Glutamatergic neuron (in vitro differentiated cells): ENCODE results near the gene ASPHD1. TPM values are rescaled to one million over a fixed set of nuclear protein-coding genes. Genes with fewer than 3 reads are reported as not detected.
A peak's percentile ranks its signal among the peaks of the same experiment; 100 is the strongest.

Experiments
- DNase-seq: peaks from one replicate; pipeline ENCODE4 v3.0.0; 2022
- H3K27ac Mint-ChIP-seq: one replicate; pipeline ENCODE4 v1.8.0; 2020; ENCODE audit warnings: mild to moderate bottlenecking, mixed read lengths, inconsistent platforms; ENCODE audit not compliant: unreplicated experiment
- H3K27me3 Mint-ChIP-seq: one replicate; pipeline ENCODE4 v1.8.0; 2020; ENCODE audit warnings: mild to moderate bottlenecking, moderate library complexity, mixed read lengths, inconsistent platforms; ENCODE audit not compliant: unreplicated experiment
- H3K36me3 Mint-ChIP-seq: one replicate; pipeline ENCODE4 v1.8.0; 2020; ENCODE audit warnings: mild to moderate bottlenecking, mixed read lengths, inconsistent platforms; ENCODE audit not compliant: unreplicated experiment
- H3K4me1 Mint-ChIP-seq: one replicate; pipeline ENCODE4 v1.8.0; 2020; ENCODE audit warnings: mild to moderate bottlenecking, low read depth, mixed read lengths, inconsistent platforms; ENCODE audit not compliant: unreplicated experiment
- H3K4me3 Mint-ChIP-seq: one replicate; pipeline ENCODE4 v1.8.0; 2020; ENCODE audit warnings: mild to moderate bottlenecking, mixed read lengths, inconsistent platforms; ENCODE audit not compliant: unreplicated experiment
- H3K9me3 Mint-ChIP-seq: one replicate; pipeline ENCODE4 v1.8.0; 2020; ENCODE audit warnings: mild to moderate bottlenecking, moderate library complexity, mixed read lengths, inconsistent platforms; ENCODE audit not compliant: unreplicated experiment
- CTCF ChIP-seq: fragments of 200-600 bp; sonication (generic); IDR thresholded peaks from one replicate; pipeline ENCODE4 v1.5.0; 2021; ENCODE audit not compliant: partially characterized antibody, unreplicated experiment
- total RNA-seq: library from RNA; stranded (reverse); fragmentation: NEBNext Ultra II Directional; extraction: Animal tissue kit (Norgen Biotek cat#: 25700); gene quantifications from one replicate; pipeline ENCODE4 v1.2.1, GENCODE V29; 2021; ENCODE audit not compliant: unreplicated experiment

The ASPHD1 gene
- total RNA-seq, 1 donor from 2014 or later, result 56.4 TPM

GRCh38 chr16:29922986-29923501, 22.8 kb downstream of the ASPHD1 start:
- H3K4me1 Mint-ChIP-seq, result peaks cover 22% of the 10 kb centered on the region
- peaks cover 7% of the 10 kb centered on the region for H3K27me3 Mint-ChIP-seq
- no peak for DNase-seq
- H3K4me3 Mint-ChIP-seq, result no peak overlapping the region
- no peak overlapping the region for H3K27ac Mint-ChIP-seq
- H3K9me3 Mint-ChIP-seq, result peaks cover 10% of the 10 kb centered on the region
- TF ChIP-seq CTCF, result no peak
- H3K36me3 Mint-ChIP-seq, result no peaks in the 10 kb centered on the region

DNA sequence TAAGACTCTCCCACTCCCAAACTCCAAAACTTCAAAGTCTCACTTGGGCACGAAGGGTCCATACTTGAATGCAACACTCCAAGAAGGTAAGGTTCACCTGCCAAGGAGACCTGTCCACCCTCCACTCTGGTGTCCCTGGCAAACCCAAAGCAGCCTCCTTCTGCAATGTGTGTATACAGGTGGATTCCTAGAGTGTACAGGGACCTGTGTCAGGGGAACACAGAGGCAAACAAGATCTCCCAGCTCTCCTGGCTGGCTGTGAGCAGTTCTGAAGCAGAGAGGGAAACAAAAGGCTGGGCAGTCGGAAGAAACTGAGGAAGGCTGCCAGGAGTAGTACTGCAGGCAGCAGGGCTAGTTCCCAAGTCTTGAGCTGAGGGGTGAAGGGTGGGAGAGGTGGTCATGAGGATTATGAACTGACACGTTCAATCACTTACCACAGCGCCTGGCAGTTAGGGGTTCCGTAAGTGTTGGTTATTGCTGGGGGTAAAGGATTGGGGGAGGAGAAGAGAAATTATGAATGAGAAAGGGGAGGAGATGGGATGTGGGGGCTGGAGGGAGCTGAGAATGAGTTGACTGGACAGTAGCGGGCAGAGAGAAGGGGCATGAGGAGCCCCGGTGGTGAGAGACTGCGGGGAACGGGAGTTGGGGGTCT, 24.9 kb downstream of the ASPHD1 start:
- H3K4me1 Mint-ChIP-seq, result peaks cover 22% of the 10 kb centered on the region
- DNase-seq, result no peak
- no peaks in the 10 kb centered on the region for H3K36me3 Mint-ChIP-seq
- peaks cover 10% of the 10 kb centered on the region for H3K9me3 Mint-ChIP-seq
- TF ChIP-seq CTCF, result no peak
- H3K4me3 Mint-ChIP-seq, result peak overlapping the region; percentile 93
- H3K27ac Mint-ChIP-seq, result peak overlapping the region; percentile 69
- peaks cover 8% of the 10 kb centered on the region for H3K27me3 Mint-ChIP-seq

DNA sequence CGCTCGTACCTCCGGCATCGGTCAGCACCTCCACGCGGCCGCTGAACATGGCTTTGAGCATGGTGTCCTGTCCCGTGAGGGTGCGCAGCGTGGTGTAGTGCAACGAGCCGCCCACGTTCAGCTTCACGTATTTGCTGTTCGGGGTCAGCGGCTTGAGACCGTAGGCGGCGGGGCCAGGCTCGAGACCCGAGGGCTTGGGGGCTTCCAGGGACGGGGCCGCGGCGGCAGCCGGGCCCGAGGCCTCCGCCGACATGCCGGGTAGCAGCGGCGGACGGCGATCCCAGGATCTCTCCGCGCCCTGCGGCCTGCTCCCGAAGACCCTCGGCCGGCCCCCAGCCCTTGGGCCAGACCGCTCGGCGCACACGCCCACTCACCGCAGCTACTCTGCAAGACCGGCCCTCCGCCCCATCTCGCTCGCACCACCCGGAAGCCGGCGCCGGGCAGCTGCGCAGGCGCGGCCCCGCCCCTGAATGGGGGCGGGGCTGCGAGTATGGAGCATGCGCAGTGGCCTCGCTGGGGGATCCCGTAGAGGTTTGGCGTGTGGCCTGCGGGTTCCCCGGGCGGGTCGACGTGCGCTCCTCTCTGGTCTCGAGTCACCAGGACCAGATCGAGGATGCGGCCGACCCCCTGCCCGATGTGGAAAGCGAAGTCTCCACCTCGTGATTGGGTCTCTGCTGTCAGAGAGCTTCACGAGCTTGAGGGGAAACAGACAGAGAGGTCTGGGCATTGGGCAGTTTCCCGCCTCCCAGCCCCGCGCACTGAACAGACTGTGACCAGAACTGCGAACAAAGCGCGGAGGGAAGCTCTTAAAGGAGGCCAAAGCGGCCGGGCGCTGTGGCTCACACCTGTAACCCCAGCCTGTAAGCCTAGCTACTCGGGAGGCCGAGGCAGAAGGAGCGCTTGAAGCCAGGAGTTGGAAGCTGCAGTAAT, 25.8 kb downstream of the ASPHD1 start, which contains the start of gene KCTD13:
Gene KCTD13, minus strand, starts transcription at position 446 of the 930 bp plus-strand sequence. Its CDS starts 193 bp downstream, at position 253.
- peak within 1 kb of the TSS; percentile 93 for H3K27ac Mint-ChIP-seq
- H3K4me1 Mint-ChIP-seq, result peaks cover 18% of the 10 kb centered on the region
- peak; percentile 91 for DNase-seq
- H3K9me3 Mint-ChIP-seq, result peaks cover 10% of the 10 kb centered on the region
- H3K36me3 Mint-ChIP-seq, result no peaks in the 10 kb centered on the region
- peaks cover 8% of the 10 kb centered on the region for H3K27me3 Mint-ChIP-seq
- TF ChIP-seq CTCF, result no peak
- peak within 1 kb of the TSS; percentile 93 for H3K4me3 Mint-ChIP-seq

DNA sequence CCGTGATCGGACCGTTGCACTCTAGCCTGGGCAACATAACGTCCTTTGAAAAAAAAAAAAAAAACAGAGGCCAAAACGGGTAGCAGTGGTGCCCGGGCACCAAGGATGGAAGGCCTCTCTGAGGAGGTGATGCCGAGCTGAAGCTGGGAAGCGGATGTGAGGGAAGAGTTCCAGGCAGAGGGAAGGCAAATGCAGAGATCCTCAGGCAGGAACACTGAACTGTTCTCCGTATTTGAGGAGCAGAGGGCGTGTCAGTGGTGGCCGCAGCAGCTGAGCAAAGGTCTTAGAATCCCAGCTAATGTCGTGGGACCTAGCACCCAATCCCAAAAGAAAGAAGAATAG, 26.4 kb downstream of the ASPHD1 start:
- peak; percentile 21 for DNase-seq

More for the DNA sequence above, 26.4 kb downstream of the ASPHD1 start:
- Mint-ChIP-seq H3K4me3 (peak overlapping the region; percentile 93), H3K36me3 (no peaks in the 10 kb centered on the region), H3K27ac (peak overlapping the region; percentile 93), H3K9me3 (peaks cover 10% of the 10 kb centered on the region), H3K27me3 (peaks cover 8% of the 10 kb centered on the region), H3K4me1 (peaks cover 18% of the 10 kb centered on the region)
- TF ChIP-seq CTCF, result no peak
